Calu3 (cell line): ENCODE data around the gene U2AF1L4. TPM values are rescaled to one million over a fixed set of nuclear protein-coding genes. Genes with fewer than 3 reads are reported as not detected.

Source experiments
- BruUV-seq: library from RNA; stranded (reverse); fragments of 400-500 nt; replicated peaks from 2 replicates; lab custom pipeline; 2021; lab: Mats Ljungman, UMichigan
- CTCF ChIA-PET: fragments of 300-600 bp; sonication (Branson Sonifier 250); formaldehyde crosslinking; loops from one replicate; lab custom pipeline; 2022; ENCODE audit warnings: antibody characterized with exemption; lab: Charles Lee
- DNase-seq: peaks from one replicate; pipeline ENCODE4 v3.0.0; 2022
- H3K27ac Mint-ChIP-seq: one replicate; pipeline ENCODE4 v1.8.0; 2022; ENCODE audit warnings: mixed read lengths; ENCODE audit not compliant: unreplicated experiment
- H3K27me3 Mint-ChIP-seq: one replicate; pipeline ENCODE4 v1.8.0; 2022; ENCODE audit warnings: mixed read lengths; ENCODE audit not compliant: unreplicated experiment
- H3K36me3 Mint-ChIP-seq: one replicate; pipeline ENCODE4 v1.8.0; 2022; ENCODE audit warnings: mild to moderate bottlenecking, moderate library complexity, mixed read lengths; ENCODE audit not compliant: insufficient read depth, unreplicated experiment
- H3K4me1 Mint-ChIP-seq: one replicate; pipeline ENCODE4 v1.8.0; 2022; ENCODE audit warnings: mild to moderate bottlenecking, low read depth, mixed read lengths; ENCODE audit not compliant: unreplicated experiment
- H3K4me3 Mint-ChIP-seq: one replicate; pipeline ENCODE4 v1.8.0; 2022; ENCODE audit warnings: mild to moderate bottlenecking, low read depth, moderate library complexity, mixed read lengths; ENCODE audit not compliant: unreplicated experiment
- H3K9me3 Mint-ChIP-seq: one replicate; pipeline ENCODE4 v1.8.0; 2022; ENCODE audit warnings: low read depth, mixed read lengths; ENCODE audit not compliant: unreplicated experiment
- CTCF ChIP-seq: fragments of 200-600 bp; IDR thresholded peaks from one replicate; pipeline ENCODE4 v1.8.0; 2022; ENCODE audit warnings: antibody characterized with exemption; ENCODE audit not compliant: unreplicated experiment
- intact Hi-C: fragments of 100-400 bp; cut with micrococcal nuclease; formaldehyde crosslinking; loops from one replicate; pipeline ENCODE4 v1.10.0; 2022; ENCODE audit not compliant: unreplicated experiment
- total RNA-seq: library from RNA; stranded (reverse); gene quantifications from 2 replicates; pipeline ENCODE4 v1.2.3, GENCODE V29; 2022

The U2AF1L4 gene
- total RNA-seq, 1 experiment from 2014 or later, result 16.2 TPM

DNA sequence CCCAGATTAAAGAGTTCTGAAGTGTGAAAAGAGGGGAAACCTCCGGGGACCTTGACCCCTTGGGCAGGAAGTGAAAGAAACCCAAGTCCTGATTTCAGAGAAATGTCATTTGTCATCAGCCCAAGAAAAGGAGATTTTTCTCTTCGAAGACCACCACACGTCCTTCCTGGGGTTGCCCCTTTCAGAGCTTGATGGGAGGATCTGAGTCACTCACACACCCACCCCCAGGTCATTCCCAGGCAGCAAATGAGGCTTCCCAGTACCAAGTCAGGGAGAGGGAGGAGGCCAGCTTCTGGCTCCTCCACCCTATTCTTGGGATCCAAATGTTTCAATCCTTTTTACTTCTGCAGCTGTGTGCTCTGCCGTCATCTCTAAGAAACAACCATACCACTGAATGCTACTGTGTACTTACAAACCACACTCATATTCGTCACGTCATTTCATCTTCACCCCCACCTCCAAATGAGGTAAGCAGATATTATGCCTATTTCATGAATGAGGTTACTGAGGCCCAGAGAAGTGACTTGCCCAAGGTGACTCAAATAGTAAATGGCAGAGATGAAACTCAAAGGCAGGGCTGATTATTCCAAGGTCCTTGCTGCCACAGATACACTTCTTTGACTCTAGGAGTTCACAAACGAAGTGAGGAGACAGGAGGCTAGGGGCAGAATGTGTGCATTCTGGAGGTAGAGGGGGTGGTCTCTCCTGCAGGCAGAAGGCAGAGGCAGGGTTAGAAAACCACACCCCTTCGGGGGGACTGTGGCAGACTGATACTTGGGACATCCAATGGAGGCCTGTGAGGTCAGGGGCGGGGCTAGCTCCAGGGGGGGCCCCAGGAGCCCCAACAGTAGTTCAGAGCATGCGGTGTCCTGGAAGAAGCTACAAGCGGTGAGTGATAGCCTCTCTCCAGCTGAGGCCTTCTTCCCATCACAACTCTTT is 32.4 kb downstream of the U2AF1L4 start:
- intact Hi-C loops, result no loop called here
- DNase-seq, result no peak
- H3K9me3 Mint-ChIP-seq, result no peaks in the 10 kb centered on the region
- no peak overlapping the region for H3K4me3 Mint-ChIP-seq
- H3K4me1 Mint-ChIP-seq, result peaks cover 18% of the 10 kb centered on the region
- no TSS peak for BruUV-seq
- H3K27me3 Mint-ChIP-seq, result peaks cover 58% of the 10 kb centered on the region
- peaks cover 22% of the 10 kb centered on the region for H3K36me3 Mint-ChIP-seq
- CTCF ChIA-PET, result no interaction called here
- H3K27ac Mint-ChIP-seq, result no peak overlapping the region
- no peak for TF ChIP-seq CTCF

DNA sequence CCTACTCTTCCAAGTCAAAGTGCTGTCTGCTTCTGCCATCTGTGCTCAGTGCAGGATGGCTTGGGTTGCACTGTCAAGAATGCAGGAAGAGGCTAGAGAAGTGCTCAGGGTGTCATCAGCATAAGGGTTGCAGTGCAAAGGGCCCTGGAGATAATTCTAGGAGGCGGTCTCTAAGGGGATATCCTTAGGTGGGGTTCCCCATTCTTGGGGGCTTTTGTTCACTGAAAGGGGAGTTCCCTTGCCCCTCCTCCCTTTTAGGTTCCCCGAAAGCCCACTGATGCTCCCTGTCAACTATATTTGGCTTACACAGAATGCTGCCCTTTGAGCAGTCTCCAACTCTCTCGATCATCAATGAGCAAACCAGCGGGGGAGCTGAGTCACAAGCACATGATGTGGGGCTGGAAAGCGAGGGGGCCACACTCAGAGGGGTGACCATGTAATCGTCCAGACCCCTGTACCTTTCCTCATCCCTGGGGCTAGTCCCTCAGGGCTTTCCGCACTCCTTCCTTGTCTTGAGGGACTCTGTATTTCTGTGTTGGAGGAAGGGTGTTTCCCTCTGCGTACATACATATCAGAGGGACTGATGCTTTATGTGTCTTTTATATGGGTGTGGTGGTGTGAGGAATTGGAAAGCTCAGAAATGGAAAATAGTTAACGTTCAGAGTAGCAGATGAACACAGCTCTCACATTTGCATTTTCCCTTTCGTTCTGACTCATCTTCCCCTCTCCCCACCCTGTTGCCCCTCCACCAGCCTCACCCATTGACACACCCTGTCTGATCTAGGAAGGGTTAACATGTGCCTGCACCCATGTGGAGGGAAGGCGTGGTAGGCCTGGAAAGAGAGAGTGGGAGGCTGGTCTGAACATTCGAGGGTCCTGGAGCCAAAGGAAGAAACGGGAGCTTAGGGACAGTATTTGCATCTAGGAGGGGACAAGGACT is 34.2 kb downstream of the U2AF1L4 start:
- no peak for TF ChIP-seq CTCF
- CTCF ChIA-PET, result interaction anchor here (0.6 to 0.8 kb wide), 2 partner anchors 18 to 19 kb away, joined by 3 to 6 read pairs; no protein-coding TSS in a partner anchor
- Mint-ChIP-seq H3K9me3 (no peaks in the 10 kb centered on the region), H3K27me3 (peaks cover 58% of the 10 kb centered on the region), H3K4me3 (no peak overlapping the region), H3K36me3 (peaks cover 5% of the 10 kb centered on the region), H3K27ac (no peak overlapping the region), H3K4me1 (peaks cover 11% of the 10 kb centered on the region)
- DNase-seq, result no peak
- intact Hi-C loops, result no loop called here
- no TSS peak for BruUV-seq

- Mint-ChIP-seq H3K9me3 (no peaks in the 10 kb centered on the region), H3K36me3 (no peaks in the 10 kb centered on the region), H3K27ac (no peak overlapping the region), H3K4me1 (no peaks in the 10 kb centered on the region), H3K27me3 (peaks cover 44% of the 10 kb centered on the region), H3K4me3 (no peak overlapping the region)
- intact Hi-C loops, result no loop called here
- no TSS peak for BruUV-seq
- CTCF ChIA-PET, result interaction anchor here (0.6 to 1.1 kb wide), 2 partner anchors 10 to 122 kb away, joined by 4 read pairs; no protein-coding TSS in a partner anchor
- no peak for TF ChIP-seq CTCF
- no peak for DNase-seq
Observed at GRCh38 chr19:35708391-35708790, 36.8 kb downstream of the U2AF1L4 start.

- Mint-ChIP-seq H3K9me3 (no peaks in the 10 kb centered on the region), H3K27ac (no peak within 1 kb of the TSS), H3K36me3 (peaks cover 11% of the 10 kb centered on the region), H3K27me3 (peaks cover 11% of the 10 kb centered on the region), H3K4me1 (peaks cover 8% of the 10 kb centered on the region), H3K4me3 (no peak within 1 kb of the TSS)
- intact Hi-C loops, result no loop called here
- BruUV-seq, result no TSS peak
- no peak for TF ChIP-seq CTCF
- DNase-seq, result no peak
- CTCF ChIA-PET, result interaction anchor here (0.7 kb wide), 1 partner anchor 92 kb away, joined by 3 read pairs; the partner anchor contains the start of gene HAUS5
Observed at GRCh38 chr19:35704218-35704617, 41.0 kb downstream of the U2AF1L4 start, which contains the start of gene ZBTB32. Gene ZBTB32 (plus strand): TSS chr19:35704558. CDS start chr19:35714627, 10,069 bp downstream.
